Neural cell (in vitro differentiated cells): ENCODE results near the gene CRAMP1. TPM values are rescaled to one million over a fixed set of nuclear protein-coding genes. Genes with fewer than 3 reads are reported as not detected.

Experiments
- H2AFZ ChIP-seq: fragments of 200-600, 300-800 bp; sonication (generic), shearing (Covaris generic); 2 replicates; pipeline ENCODE4 v1.6.0; 2014; ENCODE audit warnings: low read depth, mild to moderate bottlenecking, antibody characterized with exemption, low read length, moderate library complexity
- H3F3A ChIP-seq: fragments of 200-600 bp; shearing (Covaris generic); 2 replicates; pipeline ENCODE4 v1.6.1; 2016; ENCODE audit warnings: mild to moderate bottlenecking, moderate library complexity, mixed read lengths, antibody characterized with exemption, low read length; ENCODE audit not compliant: insufficient read depth, poor library complexity, severe bottlenecking
- H3K27ac ChIP-seq: fragments of 200-600, 300-800 bp; sonication (generic), shearing (Covaris generic); 2 replicates; pipeline ENCODE4 v1.5.1; 2014; ENCODE audit warnings: mild to moderate bottlenecking, low read length, moderate library complexity
- H3K27me3 ChIP-seq: fragments of 300-800, 200-600 bp; sonication (generic), shearing (Covaris generic); 2 replicates; pipeline ENCODE4 v1.6.0; 2014; ENCODE audit warnings: mild to moderate bottlenecking, low read depth, low read length, moderate library complexity; ENCODE audit not compliant: insufficient read depth
- H3K36me3 ChIP-seq: fragments of 300-800, 200-600 bp; sonication (generic), shearing (Covaris generic); 2 replicates; pipeline ENCODE4 v1.5.1; 2014; ENCODE audit warnings: mild to moderate bottlenecking, antibody characterized with exemption, low read length, moderate library complexity; ENCODE audit not compliant: insufficient read depth
- H3K4me2 ChIP-seq: fragments of 300-800, 200-600 bp; sonication (generic), shearing (Covaris generic); 2 replicates; pipeline ENCODE4 v1.6.0; 2014; ENCODE audit warnings: mild to moderate bottlenecking, low read length
- H3K4me3 ChIP-seq: fragments of 300-800, 200-600 bp; sonication (generic), shearing (Covaris generic); 2 replicates; pipeline ENCODE4 v1.5.1; 2014; ENCODE audit warnings: mild to moderate bottlenecking, low read length, moderate library complexity
- H3K79me2 ChIP-seq: fragments of 200-600 bp; shearing (Covaris generic); replicated peaks from 2 replicates; pipeline ENCODE4 v1.6.0; 2014; ENCODE audit warnings: mild to moderate bottlenecking, low read length, moderate library complexity; ENCODE audit not compliant: insufficient read depth
- H3K9ac ChIP-seq: fragments of 300-800, 200-600 bp; sonication (generic), shearing (Covaris generic); 2 replicates; pipeline ENCODE4 v1.6.1; 2016; ENCODE audit warnings: mild to moderate bottlenecking, low read length, mixed read lengths
- H3K9me2 ChIP-seq: fragments of 200-600 bp; shearing (Covaris generic); 2 replicates; pipeline ENCODE4 v1.6.1; 2016; ENCODE audit warnings: mild to moderate bottlenecking, low read length, mixed read lengths; ENCODE audit not compliant: insufficient read depth
- H3K9me3 ChIP-seq: fragments of 200-600, 300-800 bp; sonication (generic), shearing (Covaris generic); 2 replicates; pipeline ENCODE4 v1.6.1; 2016; ENCODE audit warnings: mild to moderate bottlenecking, mixed run types, low read length, moderate library complexity, mixed read lengths
- H4K20me1 ChIP-seq: fragments of 200-600 bp; shearing (Covaris generic); 2 replicates; pipeline ENCODE4 v1.6.1; 2016; ENCODE audit warnings: mild to moderate bottlenecking, mixed run types; ENCODE audit not compliant: insufficient read depth
- EP300 ChIP-seq: fragments of 450-650 bp; conservative IDR thresholded peaks from 2 replicates; pipeline ENCODE4 v1.6.1; 2014; ENCODE audit warnings: antibody characterized with exemption, mild to moderate bottlenecking, moderate library complexity; ENCODE audit not compliant: poor library complexity, severe bottlenecking
- EZH2 ChIP-seq: fragments of 200-600, 300-800 bp; shearing (Covaris generic), sonication (generic); IDR thresholded peaks from 2 replicates; pipeline ENCODE4 v1.6.1; 2014; ENCODE audit warnings: antibody characterized with exemption, low read length, borderline replicate concordance, mild to moderate bottlenecking; ENCODE audit not compliant: insufficient read depth, poor library complexity, severe bottlenecking
- MXI1 ChIP-seq: fragments of 450-650 bp; conservative IDR thresholded peaks from 2 replicates; pipeline ENCODE4 v1.6.1; 2014; ENCODE audit warnings: antibody characterized with exemption, mild to moderate bottlenecking; ENCODE audit not compliant: poor library complexity, severe bottlenecking
- POLR2AphosphoS5 ChIP-seq: IDR thresholded peaks from 2 replicates; pipeline ENCODE4 v1.6.1; 2012
- RAD21 ChIP-seq: fragments of 450-650 bp; conservative IDR thresholded peaks from 2 replicates; pipeline ENCODE4 v1.6.1; 2014; ENCODE audit warnings: antibody characterized with exemption, mild to moderate bottlenecking, moderate library complexity
- SMC3 ChIP-seq: fragments of 450-650 bp; conservative IDR thresholded peaks from 2 replicates; pipeline ENCODE4 v1.6.1; 2014; ENCODE audit warnings: antibody characterized with exemption, mild to moderate bottlenecking, moderate library complexity; ENCODE audit not compliant: poor library complexity
- TAF1 ChIP-seq: IDR thresholded peaks from 2 replicates; pipeline ENCODE4 v1.6.1; 2012; ENCODE audit warnings: low read depth
- polyA plus RNA-seq: library from polyadenylated mRNA; depleted of rRNA; stranded (reverse); fragments of >200 nt; gene quantifications from 2 replicates; pipeline ENCODE4 v1.2.3, GENCODE V29; 2014
- TF ChIP-seq, protein P1 (sequence below): IDR thresholded peaks from 2 replicates; pipeline ENCODE4 v1.6.1; 2012; ENCODE audit warnings: borderline replicate concordance
- TF ChIP-seq, protein P2 (sequence below): fragments of 450-650 bp; IDR thresholded peaks from 2 replicates; pipeline ENCODE4 v1.5.1; 2014; ENCODE audit warnings: antibody characterized with exemption, mild to moderate bottlenecking, moderate library complexity; ENCODE audit not compliant: poor library complexity, severe bottlenecking

Gene CRAMP1
- polyA plus RNA-seq, 1 donor from 2014 or later, result 11.1 TPM

DNA sequence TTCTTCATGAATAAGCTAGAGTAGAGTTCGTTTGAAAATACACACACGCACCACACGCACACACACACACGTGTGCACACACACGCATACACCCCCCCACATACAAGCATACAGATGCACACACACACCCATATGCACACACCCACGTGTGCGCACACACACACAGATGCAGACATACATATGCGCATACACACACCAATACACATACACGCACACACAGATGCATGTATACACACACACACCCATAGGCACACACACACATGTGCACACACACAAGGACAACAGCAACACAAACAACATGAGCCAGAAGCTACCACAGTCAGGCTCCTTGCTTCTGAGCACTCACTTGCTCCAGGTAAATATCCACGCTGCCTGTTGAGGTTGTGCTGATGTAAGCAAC, 5.4 kb upstream of the CRAMP1 start:
- H3K79me2 ChIP-seq, result peaks cover 18% of the 10 kb centered on the region
- H3K4me2 ChIP-seq, result no peak overlapping the region
- no peaks in the 10 kb centered on the region for H3K27me3 ChIP-seq
- TF ChIP-seq MXI1, result no peak
- TF ChIP-seq POLR2AphosphoS5, result no peak
- TF ChIP-seq SMC3, result no peak
- no peak for TF ChIP-seq TAF1
- TF ChIP-seq EP300, result no peak
- TF ChIP-seq, protein P1, sequence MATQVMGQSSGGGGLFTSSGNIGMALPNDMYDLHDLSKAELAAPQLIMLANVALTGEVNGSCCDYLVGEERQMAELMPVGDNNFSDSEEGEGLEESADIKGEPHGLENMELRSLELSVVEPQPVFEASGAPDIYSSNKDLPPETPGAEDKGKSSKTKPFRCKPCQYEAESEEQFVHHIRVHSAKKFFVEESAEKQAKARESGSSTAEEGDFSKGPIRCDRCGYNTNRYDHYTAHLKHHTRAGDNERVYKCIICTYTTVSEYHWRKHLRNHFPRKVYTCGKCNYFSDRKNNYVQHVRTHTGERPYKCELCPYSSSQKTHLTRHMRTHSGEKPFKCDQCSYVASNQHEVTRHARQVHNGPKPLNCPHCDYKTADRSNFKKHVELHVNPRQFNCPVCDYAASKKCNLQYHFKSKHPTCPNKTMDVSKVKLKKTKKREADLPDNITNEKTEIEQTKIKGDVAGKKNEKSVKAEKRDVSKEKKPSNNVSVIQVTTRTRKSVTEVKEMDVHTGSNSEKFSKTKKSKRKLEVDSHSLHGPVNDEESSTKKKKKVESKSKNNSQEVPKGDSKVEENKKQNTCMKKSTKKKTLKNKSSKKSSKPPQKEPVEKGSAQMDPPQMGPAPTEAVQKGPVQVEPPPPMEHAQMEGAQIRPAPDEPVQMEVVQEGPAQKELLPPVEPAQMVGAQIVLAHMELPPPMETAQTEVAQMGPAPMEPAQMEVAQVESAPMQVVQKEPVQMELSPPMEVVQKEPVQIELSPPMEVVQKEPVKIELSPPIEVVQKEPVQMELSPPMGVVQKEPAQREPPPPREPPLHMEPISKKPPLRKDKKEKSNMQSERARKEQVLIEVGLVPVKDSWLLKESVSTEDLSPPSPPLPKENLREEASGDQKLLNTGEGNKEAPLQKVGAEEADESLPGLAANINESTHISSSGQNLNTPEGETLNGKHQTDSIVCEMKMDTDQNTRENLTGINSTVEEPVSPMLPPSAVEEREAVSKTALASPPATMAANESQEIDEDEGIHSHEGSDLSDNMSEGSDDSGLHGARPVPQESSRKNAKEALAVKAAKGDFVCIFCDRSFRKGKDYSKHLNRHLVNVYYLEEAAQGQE, result no peak
- TF ChIP-seq RAD21, result no peak
- TF ChIP-seq, protein P2, sequence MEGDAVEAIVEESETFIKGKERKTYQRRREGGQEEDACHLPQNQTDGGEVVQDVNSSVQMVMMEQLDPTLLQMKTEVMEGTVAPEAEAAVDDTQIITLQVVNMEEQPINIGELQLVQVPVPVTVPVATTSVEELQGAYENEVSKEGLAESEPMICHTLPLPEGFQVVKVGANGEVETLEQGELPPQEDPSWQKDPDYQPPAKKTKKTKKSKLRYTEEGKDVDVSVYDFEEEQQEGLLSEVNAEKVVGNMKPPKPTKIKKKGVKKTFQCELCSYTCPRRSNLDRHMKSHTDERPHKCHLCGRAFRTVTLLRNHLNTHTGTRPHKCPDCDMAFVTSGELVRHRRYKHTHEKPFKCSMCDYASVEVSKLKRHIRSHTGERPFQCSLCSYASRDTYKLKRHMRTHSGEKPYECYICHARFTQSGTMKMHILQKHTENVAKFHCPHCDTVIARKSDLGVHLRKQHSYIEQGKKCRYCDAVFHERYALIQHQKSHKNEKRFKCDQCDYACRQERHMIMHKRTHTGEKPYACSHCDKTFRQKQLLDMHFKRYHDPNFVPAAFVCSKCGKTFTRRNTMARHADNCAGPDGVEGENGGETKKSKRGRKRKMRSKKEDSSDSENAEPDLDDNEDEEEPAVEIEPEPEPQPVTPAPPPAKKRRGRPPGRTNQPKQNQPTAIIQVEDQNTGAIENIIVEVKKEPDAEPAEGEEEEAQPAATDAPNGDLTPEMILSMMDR, result no peak
- no peak for TF ChIP-seq EZH2
- H3K36me3 ChIP-seq, result no peaks in the 10 kb centered on the region
- no peaks in the 10 kb centered on the region for H3K9me2 ChIP-seq
- no peaks in the 10 kb centered on the region for H3F3A ChIP-seq
- no peak overlapping the region for H3K4me3 ChIP-seq
- H4K20me1 ChIP-seq, result no peaks in the 10 kb centered on the region
- H3K9me3 ChIP-seq, result no peaks in the 10 kb centered on the region
- H2AFZ ChIP-seq, result no peak overlapping the region
- H3K27ac ChIP-seq, result no peak overlapping the region
- H3K9ac ChIP-seq, result no peak overlapping the region

DNA sequence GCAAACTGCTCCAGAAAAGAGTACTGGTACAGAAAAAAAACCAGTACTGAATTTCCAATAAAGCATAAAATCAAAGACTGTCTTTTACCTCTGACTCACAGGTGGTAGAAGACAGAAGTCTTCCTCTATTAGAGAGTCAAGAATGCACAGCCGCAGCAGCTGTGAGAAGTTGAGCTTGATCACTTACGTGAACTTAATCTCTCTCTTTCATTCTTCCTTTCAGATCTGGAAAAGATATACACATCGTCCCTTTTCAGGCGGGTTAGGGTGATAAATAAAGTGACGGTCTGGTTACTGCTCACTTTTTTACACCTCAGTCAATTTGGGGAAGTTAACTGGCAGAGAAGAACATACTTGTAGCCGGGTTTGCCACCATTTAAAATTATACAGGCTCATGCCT, 4.2 kb upstream of the CRAMP1 start:
- TF ChIP-seq POLR2AphosphoS5, result no peak
- TF ChIP-seq, protein P1, result no peak
- TF ChIP-seq, protein P2, result no peak
- no peaks in the 10 kb centered on the region for H4K20me1 ChIP-seq
- no peak overlapping the region for H3K27ac ChIP-seq
- no peaks in the 10 kb centered on the region for H3K27me3 ChIP-seq
- no peak overlapping the region for H3K9ac ChIP-seq
- H3K9me3 ChIP-seq, result no peaks in the 10 kb centered on the region
- no peak overlapping the region for H3K4me2 ChIP-seq
- no peak overlapping the region for H3K4me3 ChIP-seq
- H3K9me2 ChIP-seq, result no peaks in the 10 kb centered on the region
- H3F3A ChIP-seq, result no peaks in the 10 kb centered on the region
- peaks cover 21% of the 10 kb centered on the region for H3K79me2 ChIP-seq
- H2AFZ ChIP-seq, result no peak overlapping the region
- no peaks in the 10 kb centered on the region for H3K36me3 ChIP-seq
